Measurements from ENCODE around the gene ZNHIT6. TPM values are rescaled to one million over a fixed set of nuclear protein-coding genes. Genes with fewer than 3 reads are reported as not detected.
"Not testable (repeated sequence)": the region's sequence is repeated elsewhere in the genome, so short reads cannot be mapped to it uniquely, and the experiment has no call there.

The ZNHIT6 gene, protein sequence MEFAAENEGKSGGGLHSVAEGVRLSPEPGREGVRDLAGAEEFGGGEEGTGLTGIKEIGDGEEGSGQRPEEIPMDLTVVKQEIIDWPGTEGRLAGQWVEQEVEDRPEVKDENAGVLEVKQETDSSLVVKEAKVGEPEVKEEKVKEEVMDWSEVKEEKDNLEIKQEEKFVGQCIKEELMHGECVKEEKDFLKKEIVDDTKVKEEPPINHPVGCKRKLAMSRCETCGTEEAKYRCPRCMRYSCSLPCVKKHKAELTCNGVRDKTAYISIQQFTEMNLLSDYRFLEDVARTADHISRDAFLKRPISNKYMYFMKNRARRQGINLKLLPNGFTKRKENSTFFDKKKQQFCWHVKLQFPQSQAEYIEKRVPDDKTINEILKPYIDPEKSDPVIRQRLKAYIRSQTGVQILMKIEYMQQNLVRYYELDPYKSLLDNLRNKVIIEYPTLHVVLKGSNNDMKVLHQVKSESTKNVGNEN
- total RNA-seq, result 10 to 100 TPM; 13.7 to 18.8 TPM

DNA sequence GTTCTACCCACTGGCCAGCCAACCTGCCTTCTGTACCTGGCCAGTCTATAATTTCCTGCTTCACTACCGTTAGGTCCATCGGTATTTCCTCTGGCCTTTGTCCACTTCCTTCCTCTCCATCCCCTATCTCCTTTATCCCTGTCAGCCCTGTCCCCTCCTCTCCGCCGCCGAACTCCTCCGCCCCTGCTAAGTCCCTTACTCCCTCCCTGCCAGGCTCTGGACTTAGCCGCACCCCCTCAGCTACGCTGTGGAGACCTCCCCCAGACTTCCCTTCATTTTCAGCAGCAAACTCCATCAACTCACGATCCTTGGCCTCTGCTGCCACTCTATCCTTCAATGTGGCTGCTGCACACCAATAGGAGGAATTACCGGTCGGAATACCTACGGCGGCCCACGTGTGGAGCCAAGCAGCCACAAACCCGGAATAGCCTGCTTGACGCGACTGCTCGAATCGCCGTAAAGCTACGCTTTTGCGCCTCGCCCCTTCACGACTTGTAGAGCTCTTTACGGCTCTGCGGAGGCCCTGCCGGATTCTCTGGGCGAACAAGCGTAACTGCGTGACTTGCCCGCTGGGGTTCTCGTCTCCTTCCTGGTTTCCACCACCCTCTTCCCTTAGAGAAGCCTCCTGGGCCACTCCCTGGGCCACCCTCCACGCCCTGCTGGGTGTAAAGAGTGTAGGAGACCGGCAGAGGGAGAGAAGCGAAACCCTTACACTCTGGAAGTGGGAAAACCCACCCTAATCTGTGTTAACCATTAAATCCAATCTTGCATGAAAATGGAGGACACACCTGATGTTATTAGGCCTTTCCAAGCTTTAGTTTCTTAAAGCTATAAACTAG is at the start of gene ZNHIT6:
Gene ZNHIT6, minus strand, starts transcription at position 444 of the 839 bp plus-strand sequence. Its CDS starts 149 bp downstream, at position 295.
- Mint-ChIP-seq H3K9me3 (ENCODE audit: low read depth) (no peaks in the 10 kb centered on the region), H3K27ac (no peak within 1 kb of the TSS), H3K36me3 (peaks cover 27% of the 10 kb centered on the region), H3K27me3 (no peaks in the 10 kb centered on the region), H3K4me1 (peaks cover 21% of the 10 kb centered on the region), H3K4me3 (no peak within 1 kb of the TSS)
- ATAC-seq (peak; percentile 93), DNase-seq (peak; percentile 94)
- CTCF ChIA-PET, result interaction anchor here (0.6 to 1.3 kb wide), 6 partner anchors 9 to 1016 kb away, joined by 3 to 6 read pairs (median 4); no protein-coding TSS in a partner anchor

DNA sequence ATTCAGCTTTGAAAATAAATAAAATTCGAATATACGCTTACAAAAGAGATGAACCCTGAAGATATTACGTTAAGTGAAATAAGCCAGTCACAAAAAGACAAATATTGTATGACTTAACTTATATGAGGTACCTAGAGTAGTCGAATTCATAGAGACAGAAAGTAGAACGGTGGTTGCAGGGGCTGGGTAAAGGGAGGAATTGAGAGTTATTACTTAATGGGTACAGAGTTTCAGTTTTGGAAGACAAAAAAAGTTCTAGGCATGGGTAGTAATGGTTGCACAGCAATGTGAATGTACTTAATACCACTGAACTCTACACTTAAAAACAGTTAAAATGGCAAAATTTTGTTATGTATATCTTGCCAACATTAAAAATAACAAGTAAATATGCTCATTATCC is 48.6 kb upstream of the ZNHIT6 start:
- CTCF ChIA-PET, result no interaction called here
- ATAC-seq, result no peak
- Mint-ChIP-seq H3K4me1 (no peaks in the 10 kb centered on the region), H3K4me3 (no peak overlapping the region), H3K36me3 (no peaks in the 10 kb centered on the region), H3K27me3 (no peaks in the 10 kb centered on the region), H3K27ac (no peak overlapping the region), H3K9me3 (ENCODE audit: low read depth) (no peaks in the 10 kb centered on the region)
- DNase-seq, result no peak

DNA sequence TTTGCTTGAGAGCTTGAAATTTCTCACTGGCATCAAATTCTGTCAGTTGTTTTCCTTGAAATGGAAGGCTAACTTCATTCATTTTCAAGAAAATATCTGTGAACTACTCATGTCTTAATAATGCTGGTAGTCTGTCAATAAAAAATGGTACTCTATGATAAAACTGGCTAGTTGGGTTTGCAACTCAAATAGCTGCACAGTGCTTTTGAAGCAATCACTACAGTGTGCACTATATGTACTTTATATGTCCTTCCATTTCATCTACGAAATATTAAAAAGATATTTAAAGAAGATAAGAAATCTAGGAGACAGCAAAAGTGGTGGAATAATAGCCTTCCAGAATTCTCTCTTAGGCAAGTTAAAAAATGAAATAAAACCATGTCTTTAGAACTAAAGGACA is 39.9 kb upstream of the ZNHIT6 start:
- H3K4me1 Mint-ChIP-seq, result no peaks in the 10 kb centered on the region
- H3K4me3 Mint-ChIP-seq, result no peak overlapping the region
- H3K9me3 Mint-ChIP-seq (ENCODE audit: low read depth), result no peaks in the 10 kb centered on the region
- no peak for ATAC-seq
- DNase-seq, result no peak
- CTCF ChIA-PET, result interaction anchor here (0.5 kb wide), 1 partner anchor 66 kb away, joined by 3 read pairs; no protein-coding TSS in a partner anchor
- no peak overlapping the region for H3K27ac Mint-ChIP-seq
- H3K27me3 Mint-ChIP-seq, result peaks cover 9% of the 10 kb centered on the region
- no peaks in the 10 kb centered on the region for H3K36me3 Mint-ChIP-seq

DNA sequence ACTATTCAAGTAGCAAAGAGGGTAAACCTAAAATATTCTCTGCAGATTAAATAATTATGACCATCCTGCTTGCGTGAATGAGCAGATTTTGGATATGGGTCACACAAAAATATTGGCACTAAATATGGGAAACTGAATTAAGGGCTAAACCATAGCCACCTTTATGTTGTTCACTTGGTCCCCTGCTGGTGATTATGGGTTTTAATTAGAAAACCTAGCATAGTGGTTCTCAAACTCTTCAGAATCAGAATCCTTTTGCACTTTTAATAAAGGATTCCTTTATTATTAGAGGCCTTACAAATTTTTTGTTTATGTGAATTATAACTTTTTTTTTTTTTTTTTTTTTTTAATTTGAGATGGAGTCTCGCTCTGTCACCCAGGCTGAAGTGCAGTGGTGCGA is 38.5 kb upstream of the ZNHIT6 start:
- DNase-seq, result no peak
- Mint-ChIP-seq H3K27me3 (peaks cover 18% of the 10 kb centered on the region), H3K9me3 (ENCODE audit: low read depth) (no peaks in the 10 kb centered on the region), H3K4me3 (no peak overlapping the region), H3K36me3 (no peaks in the 10 kb centered on the region), H3K4me1 (no peaks in the 10 kb centered on the region), H3K27ac (no peak overlapping the region)
- ATAC-seq, result no peak
- CTCF ChIA-PET, result no interaction called here

DNA sequence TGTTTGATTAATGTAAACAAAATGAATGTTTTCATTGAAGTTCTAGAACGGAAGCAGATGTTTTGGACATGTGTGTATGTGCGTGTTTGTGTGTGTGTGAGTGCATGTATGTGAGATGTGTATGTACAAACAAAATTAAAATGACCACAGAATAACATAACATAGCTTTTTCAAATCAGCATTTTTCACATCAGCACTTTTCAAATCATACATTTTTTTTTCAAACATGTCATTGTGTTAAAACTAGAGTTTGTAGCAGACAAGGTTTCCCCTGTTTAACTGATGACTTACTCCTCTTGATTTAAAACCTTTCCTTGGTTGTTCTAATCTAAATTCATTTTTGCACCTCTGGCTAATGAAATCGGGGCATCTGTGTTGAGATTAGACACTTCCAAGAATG is 35.6 kb upstream of the ZNHIT6 start:
- H3K27ac Mint-ChIP-seq, result no peak overlapping the region
- no peaks in the 10 kb centered on the region for H3K4me1 Mint-ChIP-seq
- peaks cover 18% of the 10 kb centered on the region for H3K27me3 Mint-ChIP-seq
- CTCF ChIA-PET, result no interaction called here
- ATAC-seq (no peak), DNase-seq (no peak)
- H3K36me3 Mint-ChIP-seq, result no peaks in the 10 kb centered on the region
- no peaks in the 10 kb centered on the region for H3K9me3 Mint-ChIP-seq (ENCODE audit: low read depth)
- H3K4me3 Mint-ChIP-seq, result no peak overlapping the region

DNA sequence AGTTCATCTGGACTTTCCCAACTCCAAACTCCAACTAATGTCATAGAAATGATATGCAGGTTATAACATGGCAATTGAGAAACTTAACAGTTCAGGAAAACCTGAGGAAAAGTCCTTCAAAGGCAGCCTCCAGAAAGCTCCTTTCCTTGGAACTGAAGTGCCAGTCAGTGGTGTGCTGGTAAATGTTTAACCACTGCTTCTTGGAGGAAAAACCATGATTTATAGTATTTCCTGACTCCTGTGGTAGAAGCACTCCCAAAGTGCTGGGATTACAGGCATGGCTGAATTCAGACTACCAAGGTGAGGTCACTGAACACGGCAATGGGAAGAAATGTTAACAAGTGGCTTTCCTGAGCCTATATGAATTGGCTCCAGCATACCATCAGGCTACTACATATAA is 26.7 kb upstream of the ZNHIT6 start:
- ATAC-seq (no peak), DNase-seq (no peak)
- H3K4me1 Mint-ChIP-seq, result no peaks in the 10 kb centered on the region
- H3K27me3 Mint-ChIP-seq, result peaks cover 8% of the 10 kb centered on the region
- no peaks in the 10 kb centered on the region for H3K9me3 Mint-ChIP-seq (ENCODE audit: low read depth)
- H3K4me3 Mint-ChIP-seq, result no peak overlapping the region
- no peaks in the 10 kb centered on the region for H3K36me3 Mint-ChIP-seq
- CTCF ChIA-PET, result no interaction called here
- H3K27ac Mint-ChIP-seq, result no peak overlapping the region

DNA sequence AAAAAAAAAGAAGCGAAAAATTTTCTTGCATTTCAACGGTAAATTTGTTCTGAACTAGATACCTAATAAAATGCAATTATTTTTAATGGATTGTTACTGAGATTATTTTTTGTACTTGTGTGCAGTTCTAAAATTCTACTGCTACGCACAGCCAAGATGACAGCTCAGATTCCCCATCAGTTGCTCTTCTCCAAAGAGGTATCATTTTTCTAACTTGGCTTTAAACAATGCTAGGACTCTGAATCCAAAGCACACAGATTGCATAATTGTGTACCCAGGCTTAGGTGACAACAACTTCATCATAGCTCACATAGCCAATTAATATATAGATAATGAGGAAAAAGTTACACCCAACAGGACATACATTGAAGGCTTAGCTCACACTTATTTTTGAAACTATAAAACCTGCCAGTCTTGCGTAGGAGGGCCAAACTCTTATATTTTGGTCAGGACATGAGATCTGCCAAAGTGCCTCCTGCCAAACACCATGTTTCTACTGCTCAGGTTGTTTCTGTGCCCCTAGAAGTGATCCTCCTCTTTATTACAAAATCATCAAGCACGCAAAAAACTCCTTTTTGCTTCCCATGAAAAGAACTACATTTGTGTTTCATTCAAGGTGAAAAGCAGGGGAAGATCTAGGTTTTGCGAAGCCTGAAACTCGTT is 10.6 kb upstream of the ZNHIT6 start:
- Mint-ChIP-seq H3K27me3 (peaks cover 14% of the 10 kb centered on the region), H3K27ac (no peak overlapping the region), H3K4me3 (no peak overlapping the region), H3K36me3 (peaks cover 2% of the 10 kb centered on the region), H3K9me3 (ENCODE audit: low read depth) (peaks cover 10% of the 10 kb centered on the region), H3K4me1 (peaks cover 5% of the 10 kb centered on the region)
- no peak for DNase-seq
- ATAC-seq, result no peak
- CTCF ChIA-PET, result interaction anchor here (1.1 kb wide), 1 partner anchor 410 kb away, joined by 5 read pairs; no protein-coding TSS in a partner anchor

DNA sequence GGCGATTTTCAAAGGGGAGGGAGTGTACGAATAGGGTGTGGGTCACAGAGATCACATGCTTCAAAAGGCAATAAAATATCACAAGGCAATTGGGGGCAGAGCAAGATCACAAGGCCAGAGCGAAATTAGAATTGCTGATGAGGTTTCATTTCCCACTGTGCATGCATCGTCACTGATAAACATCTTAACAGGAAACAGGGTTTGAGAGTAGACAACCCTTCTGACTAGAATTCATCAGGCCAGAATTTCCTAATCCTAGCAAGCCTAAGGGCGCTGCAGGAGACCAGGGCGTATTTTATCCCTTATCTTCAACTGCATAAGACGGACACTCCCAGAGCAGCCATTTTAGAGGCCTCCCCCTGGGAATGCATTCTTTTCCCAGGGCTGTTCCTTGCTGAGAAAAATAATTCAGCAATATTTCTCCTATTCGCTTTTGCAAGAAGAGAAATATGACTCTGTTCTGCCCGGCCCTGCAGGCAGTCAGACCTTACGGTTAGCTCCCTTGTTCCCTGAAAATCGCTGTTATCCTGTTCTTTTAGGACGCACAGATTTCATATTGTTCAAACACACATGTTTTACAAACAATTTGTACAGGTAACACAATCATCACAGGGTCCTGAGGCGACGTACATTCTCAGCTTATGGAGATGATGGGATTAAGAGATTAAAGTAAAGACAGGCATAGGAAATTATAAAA is 6.3 kb upstream of the ZNHIT6 start:
- H3K4me1 Mint-ChIP-seq, CTCF ChIA-PET: not testable (repeated sequence)

DNA sequence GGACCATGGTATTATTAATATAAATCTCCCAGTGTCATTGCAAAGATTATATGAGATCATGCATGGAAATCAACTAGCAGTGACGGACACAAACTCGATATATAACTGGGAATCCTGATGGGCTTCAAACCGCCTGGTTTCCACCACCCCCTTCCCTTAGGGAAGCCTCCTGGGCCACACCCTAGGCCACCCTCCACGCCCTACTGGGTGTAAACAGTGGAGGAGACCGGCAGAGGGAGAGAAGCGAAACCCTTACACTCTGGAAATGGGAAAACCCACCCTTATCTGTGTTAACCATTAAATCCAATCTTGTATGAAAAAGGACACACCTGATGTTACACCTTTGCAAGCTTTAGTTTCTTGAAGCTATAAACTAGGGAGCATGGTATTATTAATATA is 595 bp upstream of the ZNHIT6 start:
- CTCF ChIA-PET, result interaction anchor here (1.0 to 1.3 kb wide), 4 partner anchors 10 to 71 kb away, joined by 3 to 6 read pairs (median 4); no protein-coding TSS in a partner anchor
- peaks cover 20% of the 10 kb centered on the region for H3K36me3 Mint-ChIP-seq
- no peak for DNase-seq
- no peak overlapping the region for H3K27ac Mint-ChIP-seq
- peaks cover 2% of the 10 kb centered on the region for H3K9me3 Mint-ChIP-seq (ENCODE audit: low read depth)
- H3K27me3 Mint-ChIP-seq, result no peaks in the 10 kb centered on the region
- H3K4me3 Mint-ChIP-seq, result no peak overlapping the region
- peaks cover 16% of the 10 kb centered on the region for H3K4me1 Mint-ChIP-seq
- ATAC-seq, result no peak

More for the DNA sequence above, 6.3 kb upstream of the ZNHIT6 start:
- ATAC-seq; H3K36me3 Mint-ChIP-seq; H3K27me3 Mint-ChIP-seq; H3K4me3 Mint-ChIP-seq; DNase-seq; H3K9me3 Mint-ChIP-seq (ENCODE audit: low read depth); H3K27ac Mint-ChIP-seq: not testable (repeated sequence)

DNA sequence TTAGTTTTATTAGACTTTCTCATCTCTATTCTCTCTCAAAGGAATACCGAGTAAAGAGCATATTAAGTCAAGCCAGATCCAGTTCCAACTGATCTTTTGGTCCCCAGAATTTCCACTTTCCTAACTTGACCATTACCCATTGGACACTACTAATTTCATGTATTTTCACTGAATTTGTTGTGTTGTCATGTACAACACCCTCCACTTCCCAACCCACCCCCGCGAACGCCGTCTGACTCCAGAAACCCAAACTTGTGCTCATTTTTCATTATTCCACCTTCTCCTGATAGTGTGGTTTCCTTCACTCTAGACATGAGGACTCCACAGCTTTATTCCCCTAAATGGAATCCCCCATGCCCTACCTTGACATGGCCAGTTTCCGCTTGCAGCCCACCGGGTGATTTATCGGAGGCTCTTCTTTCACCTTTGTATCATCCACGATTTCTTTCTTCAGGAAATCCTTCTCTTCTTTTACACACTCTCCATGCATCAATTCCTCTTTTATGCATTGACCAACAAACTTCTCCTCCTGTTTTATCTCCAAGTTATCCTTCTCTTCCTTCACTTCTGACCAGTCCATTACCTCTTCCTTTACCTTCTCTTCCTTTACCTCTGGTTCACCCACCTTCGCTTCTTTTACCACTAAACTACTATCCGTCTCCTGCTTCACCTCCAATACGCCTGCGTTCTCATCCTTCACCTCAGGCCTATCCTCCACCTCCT is 805 bp downstream of the ZNHIT6 start:
- DNase-seq (no peak), ATAC-seq (no peak)
- Mint-ChIP-seq H3K4me3 (no peak overlapping the region), H3K27me3 (no peaks in the 10 kb centered on the region), H3K4me1 (peaks cover 24% of the 10 kb centered on the region), H3K36me3 (peaks cover 29% of the 10 kb centered on the region), H3K9me3 (ENCODE audit: low read depth) (no peaks in the 10 kb centered on the region), H3K27ac (no peak overlapping the region)
- CTCF ChIA-PET, result interaction anchor here (1.3 kb wide), 1 partner anchor 15 kb away, joined by 6 read pairs; no protein-coding TSS in a partner anchor

DNA sequence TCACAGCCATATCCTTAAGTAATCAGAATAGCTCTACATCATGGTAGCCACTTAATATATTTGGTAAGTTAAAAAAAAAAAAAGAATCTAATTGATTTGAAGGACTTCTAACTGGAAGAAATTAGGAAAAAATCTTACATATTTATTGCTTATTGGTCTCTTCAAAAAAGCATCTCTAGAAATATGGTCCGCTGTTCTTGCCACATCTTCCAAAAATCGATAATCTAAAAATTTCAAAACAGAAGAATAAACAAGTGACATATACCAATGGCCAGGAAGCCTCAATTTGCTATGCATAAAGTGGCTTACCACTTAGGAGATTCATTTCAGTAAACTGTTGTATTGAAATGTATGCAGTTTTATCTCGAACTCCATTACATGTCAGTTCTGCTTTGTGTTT is 2.3 kb downstream of the ZNHIT6 start:
- H3K27ac Mint-ChIP-seq, result no peak overlapping the region
- ATAC-seq (no peak), DNase-seq (no peak)
- H3K27me3 Mint-ChIP-seq, result no peaks in the 10 kb centered on the region
- H3K36me3 Mint-ChIP-seq, result peaks cover 40% of the 10 kb centered on the region
- CTCF ChIA-PET, result interaction anchor here (2.0 kb wide), 1 partner anchor 13 kb away, joined by 12 read pairs; no protein-coding TSS in a partner anchor
- no peaks in the 10 kb centered on the region for H3K9me3 Mint-ChIP-seq (ENCODE audit: low read depth)
- H3K4me3 Mint-ChIP-seq, result peak overlapping the region; percentile 43
- peaks cover 24% of the 10 kb centered on the region for H3K4me1 Mint-ChIP-seq

DNA sequence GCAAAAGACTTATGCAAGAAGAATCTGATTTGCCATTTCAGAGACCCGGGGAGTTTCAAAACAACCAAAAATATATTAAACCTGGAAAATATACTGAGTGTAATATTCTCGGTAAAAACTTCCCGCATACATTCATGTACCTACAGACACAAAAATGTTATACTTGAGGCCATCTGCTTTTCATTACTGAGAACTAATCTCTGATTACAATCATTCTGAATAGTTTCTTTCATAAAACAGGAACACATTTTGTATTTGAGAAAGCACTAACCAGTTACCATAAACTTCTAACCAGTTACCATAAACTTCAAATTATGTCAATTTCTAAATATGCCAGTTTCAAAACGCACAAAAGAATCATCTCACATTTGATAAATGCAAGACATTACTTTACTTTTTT is 7.8 kb downstream of the ZNHIT6 start:
- no peaks in the 10 kb centered on the region for H3K27me3 Mint-ChIP-seq
- CTCF ChIA-PET, result no interaction called here
- DNase-seq (no peak), ATAC-seq (no peak)
- peaks cover 16% of the 10 kb centered on the region for H3K4me1 Mint-ChIP-seq
- no peaks in the 10 kb centered on the region for H3K9me3 Mint-ChIP-seq (ENCODE audit: low read depth)
- no peak overlapping the region for H3K4me3 Mint-ChIP-seq
- H3K36me3 Mint-ChIP-seq, result peaks cover 53% of the 10 kb centered on the region
- no peak overlapping the region for H3K27ac Mint-ChIP-seq
